Panc1 (cell line): Measurements from ENCODE around the gene RAD9B. TPM values are rescaled to one million over a fixed set of nuclear protein-coding genes. Genes with fewer than 3 reads are reported as not detected.

Experiments used
- ATAC-seq: fragments of 200-7000 bp; cut with Tn5 transposase; 2 replicates; pipeline ENCODE4 v1.9.1; 2020; ENCODE audit warnings: mild to moderate bottlenecking, moderate library complexity
- BruUV-seq: library from RNA; stranded (reverse); fragments of 400-500 nt; replicated peaks from 2 replicates; lab custom pipeline; 2021; lab: Mats Ljungman, UMichigan
- CTCF ChIA-PET: fragments of 300-600 bp; sonication (Branson Sonifier 250); formaldehyde crosslinking; loops from one replicate; lab custom pipeline; 2022; ENCODE audit warnings: antibody characterized with exemption; lab: Charles Lee
- POLR2A ChIA-PET: fragments of 300-600 bp; sonication (Branson Sonifier 250); formaldehyde crosslinking; loops from one replicate; lab custom pipeline; 2022; ENCODE audit warnings: antibody characterized with exemption; lab: Charles Lee
- DNase-seq: peaks from one replicate; pipeline ENCODE4 v3.0.0-alpha.2; 2010; ENCODE audit warnings: low read depth, low spot score
- H3K27ac ChIP-seq: 2 replicates; pipeline ENCODE4 v1.5.1; 2011; ENCODE audit warnings: mild to moderate bottlenecking, low read length, inconsistent platforms
- H3K27me3 ChIP-seq: fragments of 200-500 bp; sonication (Bioruptor generic); 2 replicates; pipeline ENCODE4 v1.6.0; 2014; ENCODE audit warnings: low read length, inconsistent platforms; ENCODE audit not compliant: control insufficient read depth, insufficient read depth
- H3K36me3 ChIP-seq: fragments of 200-500 bp; sonication (Bioruptor generic); 2 replicates; pipeline ENCODE4 v1.5.1; 2014; ENCODE audit warnings: inconsistent platforms, mild to moderate bottlenecking, low read length, moderate library complexity; ENCODE audit not compliant: control insufficient read depth, insufficient read depth
- H3K4me1 ChIP-seq: 2 replicates; pipeline ENCODE4 v1.5.1; 2011; ENCODE audit warnings: inconsistent platforms, mild to moderate bottlenecking, low read length, moderate library complexity; ENCODE audit not compliant: control insufficient read depth, insufficient read depth
- H3K4me3 ChIP-seq, 2 experiments: 2 replicates each; pipeline ENCODE4 v1.5.1; 2011 to 2012; ENCODE audit warnings: low read depth in 2 of 2, low read length in 2 of 2, mild to moderate bottlenecking in 2 of 2, inconsistent platforms in 1 of 2, moderate library complexity in 1 of 2
- H3K9me3 ChIP-seq: fragments of 200-500 bp; sonication (Bioruptor generic); 2 replicates; pipeline ENCODE4 v1.5.1; 2014; ENCODE audit warnings: low read depth, mild to moderate bottlenecking, inconsistent platforms, low read length, moderate library complexity; ENCODE audit not compliant: control insufficient read depth, insufficient read depth
- POLR2AphosphoS5 ChIP-seq: IDR thresholded peaks from 2 replicates; pipeline ENCODE4 v1.6.1; 2012; ENCODE audit warnings: mild to moderate bottlenecking, low read depth, low read length, moderate library complexity
- SIN3A ChIP-seq: IDR thresholded peaks from 2 replicates; pipeline ENCODE4 v1.6.1; 2012; ENCODE audit warnings: low read depth, mild to moderate bottlenecking, low read length, moderate library complexity, borderline replicate concordance; ENCODE audit not compliant: insufficient read depth
- TCF7L2 ChIP-seq: IDR thresholded peaks from 2 replicates; pipeline ENCODE4 v1.6.1; 2011; ENCODE audit warnings: mild to moderate bottlenecking, low read depth, low read length, inconsistent platforms
- in situ Hi-C: cut with HindIII; loops from 2 replicates; pipeline ENCODE4 v1.10.0; 2016; ENCODE audit warnings: low sequenced_read_pairs, low pct_unique_long_range_greater_than_20kb
- intact Hi-C: fragments of 100-400 bp; cut with micrococcal nuclease; formaldehyde crosslinking; loops from one replicate; pipeline ENCODE4 v1.10.0; 2022; ENCODE audit not compliant: unreplicated experiment
- total RNA-seq: library from RNA; stranded (reverse); gene quantifications from one replicate; pipeline ENCODE4 v1.2.1, GENCODE V29; 2021; ENCODE audit not compliant: unreplicated experiment
- TF ChIP-seq, protein P1 (sequence below): fragments of 450-650 bp; IDR thresholded peaks from 2 replicates; pipeline ENCODE4 v1.5.1; 2017; ENCODE audit warnings: mild to moderate bottlenecking
- TF ChIP-seq, protein P2 (sequence below), 2 experiments: IDR thresholded peaks; 2 replicates each; pipeline ENCODE4 v1.6.1; 2011 to 2012; ENCODE audit warnings: low read depth in 2 of 2, control low read depth in 1 of 2, low read length in 1 of 2, mild to moderate bottlenecking in 1 of 2, moderate library complexity in 1 of 2; ENCODE audit not compliant: insufficient read depth in 1 of 2

The RAD9B gene
- total RNA-seq, 1 experiment from 2014 or later, result 0.98 TPM

DNA sequence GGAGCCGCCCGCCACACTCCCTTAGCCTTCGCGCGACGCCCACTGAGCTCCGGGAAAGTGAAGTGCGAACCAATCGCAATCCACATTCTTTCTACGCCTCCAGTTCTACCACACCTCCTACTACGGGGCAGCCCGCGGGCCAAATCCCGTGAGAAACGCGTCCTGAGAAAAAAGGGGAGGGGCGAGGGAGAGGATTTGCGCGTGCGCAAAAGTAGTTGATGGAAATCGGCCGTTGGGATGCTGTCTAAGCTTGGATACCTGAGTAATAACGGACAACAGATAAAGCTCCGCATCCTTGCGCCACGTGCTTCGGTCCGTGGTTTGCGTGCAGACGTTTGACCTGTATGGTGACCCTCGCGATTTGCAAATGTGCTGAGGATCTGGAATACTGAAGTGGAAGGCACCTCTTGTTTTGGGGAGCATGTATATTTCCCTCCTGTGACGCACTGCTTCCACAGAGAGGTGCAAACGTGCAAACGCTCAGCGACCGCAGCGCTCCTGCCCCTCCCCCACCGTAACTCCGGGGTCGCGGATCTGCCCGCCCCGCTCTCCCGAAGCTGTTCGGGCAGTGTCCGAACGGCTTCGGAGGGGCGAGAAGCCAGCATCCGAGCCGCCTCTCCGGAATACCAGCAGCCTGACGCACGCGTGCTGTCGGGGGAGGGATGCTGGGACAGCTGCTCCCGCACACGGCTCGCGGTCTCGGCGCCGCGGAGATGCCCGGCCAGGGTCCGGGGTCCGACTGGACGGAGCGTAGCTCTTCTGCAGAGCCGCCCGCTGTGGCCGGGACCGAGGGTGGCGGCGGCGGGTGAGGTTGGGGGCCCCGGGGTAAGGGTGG lies 33.7 kb upstream of the RAD9B start, which contains the start of the genes FAM216A and GPN3:
Gene FAM216A, plus strand, starts transcription at position 632 of the 835 bp plus-strand sequence. Its CDS starts 31 bp downstream, at position 663.
Gene GPN3, minus strand, starts transcription at position 44 of the 835 bp plus-strand sequence. CDS start 54 bp downstream, outside the sequence.
- CTCF ChIA-PET, result interaction anchor here (0.5 to 1.6 kb wide), 7 partner anchors 18 to 400 kb away, joined by 3 to 7 read pairs (median 3); partner anchors contain the start of gene ARPC3
- peaks cover 1% of the 10 kb centered on the region; the same call in 1 of the 2 replicates for H3K36me3 ChIP-seq
- in situ Hi-C loops (loop anchor here (5.0 kb wide), 1 partner anchor 34 kb away; the partner anchor contains the start of genes RAD9B and VPS29), intact Hi-C loops (no loop called here)
- peak within 1 kb of the TSS; percentile 90 for H3K27ac ChIP-seq
- peak within 1 kb of the TSS; percentile 88 to 95 for H3K4me3 ChIP-seq
- TF ChIP-seq TCF7L2 (no peak), SIN3A (no peak), POLR2AphosphoS5 (peak; percentile 81)
- TF ChIP-seq, protein P1, sequence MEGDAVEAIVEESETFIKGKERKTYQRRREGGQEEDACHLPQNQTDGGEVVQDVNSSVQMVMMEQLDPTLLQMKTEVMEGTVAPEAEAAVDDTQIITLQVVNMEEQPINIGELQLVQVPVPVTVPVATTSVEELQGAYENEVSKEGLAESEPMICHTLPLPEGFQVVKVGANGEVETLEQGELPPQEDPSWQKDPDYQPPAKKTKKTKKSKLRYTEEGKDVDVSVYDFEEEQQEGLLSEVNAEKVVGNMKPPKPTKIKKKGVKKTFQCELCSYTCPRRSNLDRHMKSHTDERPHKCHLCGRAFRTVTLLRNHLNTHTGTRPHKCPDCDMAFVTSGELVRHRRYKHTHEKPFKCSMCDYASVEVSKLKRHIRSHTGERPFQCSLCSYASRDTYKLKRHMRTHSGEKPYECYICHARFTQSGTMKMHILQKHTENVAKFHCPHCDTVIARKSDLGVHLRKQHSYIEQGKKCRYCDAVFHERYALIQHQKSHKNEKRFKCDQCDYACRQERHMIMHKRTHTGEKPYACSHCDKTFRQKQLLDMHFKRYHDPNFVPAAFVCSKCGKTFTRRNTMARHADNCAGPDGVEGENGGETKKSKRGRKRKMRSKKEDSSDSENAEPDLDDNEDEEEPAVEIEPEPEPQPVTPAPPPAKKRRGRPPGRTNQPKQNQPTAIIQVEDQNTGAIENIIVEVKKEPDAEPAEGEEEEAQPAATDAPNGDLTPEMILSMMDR, result no peak
- TF ChIP-seq, protein P2, sequence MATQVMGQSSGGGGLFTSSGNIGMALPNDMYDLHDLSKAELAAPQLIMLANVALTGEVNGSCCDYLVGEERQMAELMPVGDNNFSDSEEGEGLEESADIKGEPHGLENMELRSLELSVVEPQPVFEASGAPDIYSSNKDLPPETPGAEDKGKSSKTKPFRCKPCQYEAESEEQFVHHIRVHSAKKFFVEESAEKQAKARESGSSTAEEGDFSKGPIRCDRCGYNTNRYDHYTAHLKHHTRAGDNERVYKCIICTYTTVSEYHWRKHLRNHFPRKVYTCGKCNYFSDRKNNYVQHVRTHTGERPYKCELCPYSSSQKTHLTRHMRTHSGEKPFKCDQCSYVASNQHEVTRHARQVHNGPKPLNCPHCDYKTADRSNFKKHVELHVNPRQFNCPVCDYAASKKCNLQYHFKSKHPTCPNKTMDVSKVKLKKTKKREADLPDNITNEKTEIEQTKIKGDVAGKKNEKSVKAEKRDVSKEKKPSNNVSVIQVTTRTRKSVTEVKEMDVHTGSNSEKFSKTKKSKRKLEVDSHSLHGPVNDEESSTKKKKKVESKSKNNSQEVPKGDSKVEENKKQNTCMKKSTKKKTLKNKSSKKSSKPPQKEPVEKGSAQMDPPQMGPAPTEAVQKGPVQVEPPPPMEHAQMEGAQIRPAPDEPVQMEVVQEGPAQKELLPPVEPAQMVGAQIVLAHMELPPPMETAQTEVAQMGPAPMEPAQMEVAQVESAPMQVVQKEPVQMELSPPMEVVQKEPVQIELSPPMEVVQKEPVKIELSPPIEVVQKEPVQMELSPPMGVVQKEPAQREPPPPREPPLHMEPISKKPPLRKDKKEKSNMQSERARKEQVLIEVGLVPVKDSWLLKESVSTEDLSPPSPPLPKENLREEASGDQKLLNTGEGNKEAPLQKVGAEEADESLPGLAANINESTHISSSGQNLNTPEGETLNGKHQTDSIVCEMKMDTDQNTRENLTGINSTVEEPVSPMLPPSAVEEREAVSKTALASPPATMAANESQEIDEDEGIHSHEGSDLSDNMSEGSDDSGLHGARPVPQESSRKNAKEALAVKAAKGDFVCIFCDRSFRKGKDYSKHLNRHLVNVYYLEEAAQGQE (IDR thresholded peaks at IDR 0.05; ENCODE audit: insufficient read depth in 1 of 2, low read depth in 2 of 2, low read length in 1 of 2), result 0 out of 4 replicates have a peak, but pooled peaks of 1 of the 2 experiments have one; percentile 15
- BruUV-seq, result no TSS peak
- ATAC-seq, result peak; percentile 91
- POLR2A ChIA-PET, result interaction anchor here (0.6 to 1.6 kb wide), 7 partner anchors 13 to 426 kb away, joined by 3 to 9 read pairs (median 4); partner anchors contain the start of gene ARPC3
- peaks cover 11% of the 10 kb centered on the region for H3K4me1 ChIP-seq
- no peaks in the 10 kb centered on the region for H3K27me3 ChIP-seq
- no peaks in the 10 kb centered on the region for H3K9me3 ChIP-seq
- peak; percentile 93 for DNase-seq

DNA sequence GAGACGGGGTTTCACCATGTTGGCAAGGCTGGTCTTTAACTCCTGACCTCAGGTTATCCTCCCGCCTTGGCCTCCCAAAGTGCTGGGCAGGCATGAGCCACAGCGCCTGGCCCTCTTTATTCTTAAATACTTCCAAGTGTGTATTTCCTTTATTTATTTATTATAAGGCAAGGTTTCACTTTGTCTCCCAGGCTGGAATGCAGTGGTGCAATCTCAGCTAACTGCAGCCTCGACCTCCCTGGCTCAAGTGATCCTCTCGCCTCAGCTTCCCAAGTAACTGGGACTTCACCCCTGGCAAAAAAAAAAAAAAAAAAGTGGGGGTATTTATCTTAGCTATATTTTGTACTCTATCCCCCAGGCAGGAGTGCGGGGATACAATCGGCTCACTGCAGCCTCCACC lies 26.7 kb upstream of the RAD9B start:
- Histone ChIP-seq H3K27me3 (no peaks in the 10 kb centered on the region), H3K4me3 (no peak overlapping the region), H3K9me3 (no peaks in the 10 kb centered on the region), H3K27ac (no peak overlapping the region), H3K36me3 (peaks cover 2% of the 10 kb centered on the region; the same call in 1 of the 2 replicates), H3K4me1 (no peaks in the 10 kb centered on the region)
- intact Hi-C loops, result no loop called here
- in situ Hi-C loops, result no loop called here
- ChIA-PET CTCF (no interaction called here), POLR2A (interaction anchor here (0.6 kb wide), 1 partner anchor 44 kb away, joined by 6 read pairs; no protein-coding TSS in a partner anchor)
- no peak for DNase-seq
- no peak for ATAC-seq
- no TSS peak for BruUV-seq
- no peak for TF ChIP-seq SIN3A
- TF ChIP-seq, protein P2 (IDR thresholded peaks at IDR 0.05; ENCODE audit: insufficient read depth in 1 of 2, low read depth in 2 of 2, low read length in 1 of 2), result no peak
- TF ChIP-seq, protein P1, result no peak
- TF ChIP-seq POLR2AphosphoS5, result no peak
- no peak for TF ChIP-seq TCF7L2
